Measurements from ENCODE around the gene APH1B.

DNA sequence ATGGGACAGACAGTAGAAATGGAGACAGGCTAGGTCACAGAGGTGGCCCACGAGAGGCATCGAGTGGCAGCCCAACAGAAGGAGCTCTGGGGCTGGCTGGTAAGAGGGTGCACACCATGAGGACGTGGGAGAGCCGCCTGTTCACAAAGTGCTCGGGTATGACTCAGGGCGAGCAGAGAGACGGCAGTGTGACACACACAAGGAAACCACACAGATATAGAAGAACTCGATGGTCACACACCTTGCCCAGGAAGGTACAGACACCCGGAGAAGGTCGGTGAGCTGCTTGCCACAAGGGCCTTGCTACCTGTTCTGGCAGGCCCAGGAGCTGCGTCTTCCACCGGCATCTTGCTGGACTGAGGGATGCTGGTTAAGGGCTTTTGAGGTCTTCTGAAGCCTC, 54.1 kb downstream of the APH1B start:
- TF ChIP-seq, protein P1, sequence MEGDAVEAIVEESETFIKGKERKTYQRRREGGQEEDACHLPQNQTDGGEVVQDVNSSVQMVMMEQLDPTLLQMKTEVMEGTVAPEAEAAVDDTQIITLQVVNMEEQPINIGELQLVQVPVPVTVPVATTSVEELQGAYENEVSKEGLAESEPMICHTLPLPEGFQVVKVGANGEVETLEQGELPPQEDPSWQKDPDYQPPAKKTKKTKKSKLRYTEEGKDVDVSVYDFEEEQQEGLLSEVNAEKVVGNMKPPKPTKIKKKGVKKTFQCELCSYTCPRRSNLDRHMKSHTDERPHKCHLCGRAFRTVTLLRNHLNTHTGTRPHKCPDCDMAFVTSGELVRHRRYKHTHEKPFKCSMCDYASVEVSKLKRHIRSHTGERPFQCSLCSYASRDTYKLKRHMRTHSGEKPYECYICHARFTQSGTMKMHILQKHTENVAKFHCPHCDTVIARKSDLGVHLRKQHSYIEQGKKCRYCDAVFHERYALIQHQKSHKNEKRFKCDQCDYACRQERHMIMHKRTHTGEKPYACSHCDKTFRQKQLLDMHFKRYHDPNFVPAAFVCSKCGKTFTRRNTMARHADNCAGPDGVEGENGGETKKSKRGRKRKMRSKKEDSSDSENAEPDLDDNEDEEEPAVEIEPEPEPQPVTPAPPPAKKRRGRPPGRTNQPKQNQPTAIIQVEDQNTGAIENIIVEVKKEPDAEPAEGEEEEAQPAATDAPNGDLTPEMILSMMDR (IDR thresholded peaks at IDR 0.05; ENCODE audit: poor library complexity), result no peak
- no peak for TF ChIP-seq EZH2 (IDR thresholded peaks at IDR 0.05; ENCODE audit: borderline replicate concordance)

Measured in hepatocyte (in vitro differentiated cells).